ENCODE results near the gene DAAM1.

- TF ChIP-seq CTCF (optimal IDR thresholded peaks at IDR 0.05 in 1 of 3, IDR thresholded peaks at IDR 0.05 in 1 of 3, conservative IDR thresholded peaks at IDR 0.05 in 1 of 3; ENCODE audit: extremely low read depth in 1 of 3, insufficient read depth in 2 of 3, low read length in 3 of 3) (no peak), EZH2 (IDR thresholded peaks at IDR 0.05; ENCODE audit: low read length) (no peak)
Observed at GRCh38 chr14:59394268-59394667, 205.8 kb downstream of the DAAM1 start.
